GM23338 (cell line): Measurements from ENCODE around the gene UMODL1. TPM values are rescaled to one million over a fixed set of nuclear protein-coding genes. Genes with fewer than 3 reads are reported as not detected.

Experiments used
- ATAC-seq: fragments of 200-7000 bp; cut with Tn5 transposase; 3 replicates; pipeline ENCODE4 v1.9.1; 2020
- DNase-seq: peaks from one replicate; pipeline ENCODE4 v3.0.0-alpha.2; 2015; ENCODE audit warnings: low spot score
- H2AFZ ChIP-seq: fragments of 200-600 bp; sonication (generic); 2 replicates; pipeline ENCODE4 v1.8.0; 2016; ENCODE audit warnings: antibody characterized with exemption, mild to moderate bottlenecking, moderate library complexity
- H3F3A ChIP-seq: fragments of 200-600 bp; sonication (generic); replicated peaks from 2 replicates; pipeline ENCODE4 v1.8.0; 2017; ENCODE audit warnings: antibody characterized with exemption, mixed run types, low read depth
- H3K27ac ChIP-seq: fragments of 200-600 bp; sonication (generic); 2 replicates; pipeline ENCODE4 v1.6.1; 2016; ENCODE audit warnings: low read depth
- H3K27me3 ChIP-seq: fragments of 200-600 bp; sonication (generic); 2 replicates; pipeline ENCODE4 v1.8.0; 2016; ENCODE audit warnings: mild to moderate bottlenecking, mixed run types, moderate library complexity; ENCODE audit not compliant: insufficient read depth
- H3K36me3 ChIP-seq: fragments of 200-600 bp; sonication (generic); 2 replicates; pipeline ENCODE4 v1.8.0; 2016; ENCODE audit warnings: mild to moderate bottlenecking; ENCODE audit not compliant: insufficient read depth
- H3K4me1 ChIP-seq: fragments of 200-600 bp; sonication (generic); 2 replicates; pipeline ENCODE4 v1.8.0; 2016; ENCODE audit warnings: mild to moderate bottlenecking, moderate library complexity; ENCODE audit not compliant: insufficient read depth
- H3K4me2 ChIP-seq: fragments of 200-600 bp; sonication (generic); 2 replicates; pipeline ENCODE4 v1.7.1; 2017; ENCODE audit warnings: mixed run types
- H3K4me3 ChIP-seq: fragments of 200-600 bp; sonication (generic); 2 replicates; pipeline ENCODE4 v1.6.1; 2016; ENCODE audit warnings: mixed run types
- H3K79me2 ChIP-seq: fragments of 200-600 bp; sonication (generic); replicated peaks from 2 replicates; pipeline ENCODE4 v1.8.0; 2017; ENCODE audit warnings: mild to moderate bottlenecking; ENCODE audit not compliant: insufficient read depth
- H3K9me2 ChIP-seq: fragments of 200-600 bp; sonication (generic); 2 replicates; pipeline ENCODE4 v1.8.0; 2017; ENCODE audit not compliant: insufficient read depth
- H4K20me1 ChIP-seq: fragments of 200-600 bp; sonication (generic); replicated peaks from 2 replicates; pipeline ENCODE4 v1.8.0; 2017; ENCODE audit warnings: mild to moderate bottlenecking; ENCODE audit not compliant: insufficient read depth
- H3K27ac Mint-ChIP-seq: 2 replicates; pipeline ENCODE4 v1.8.0; 2020; ENCODE audit warnings: inconsistent platforms, mild to moderate bottlenecking, moderate library complexity, mixed read lengths
- H3K27me3 Mint-ChIP-seq: 3 replicates; pipeline ENCODE4 v1.8.0; 2022; ENCODE audit warnings: low read depth, mild to moderate bottlenecking, moderate library complexity, mixed read lengths, inconsistent platforms; ENCODE audit not compliant: insufficient read depth, poor library complexity
- H3K36me3 Mint-ChIP-seq: 3 replicates; pipeline ENCODE4 v1.8.0; 2021; ENCODE audit warnings: low read depth, mild to moderate bottlenecking, inconsistent platforms, moderate library complexity, mixed read lengths
- H3K4me1 Mint-ChIP-seq: 3 replicates; pipeline ENCODE4 v1.8.0; 2020; ENCODE audit warnings: mild to moderate bottlenecking, inconsistent platforms, mixed read lengths
- H3K4me3 Mint-ChIP-seq: 3 replicates; pipeline ENCODE4 v1.8.0; 2021; ENCODE audit warnings: moderate library complexity, mild to moderate bottlenecking, inconsistent platforms, mixed read lengths
- H3K9me3 Mint-ChIP-seq: 3 replicates; pipeline ENCODE4 v1.8.0; 2020; ENCODE audit warnings: moderate library complexity, mild to moderate bottlenecking, inconsistent platforms, mixed read lengths
- CREB1 ChIP-seq: fragments of 250-450 bp; sonication (Bioruptor Pico); IDR thresholded peaks from 2 replicates; pipeline ENCODE4 v1.5.0; 2020; ENCODE audit warnings: low read depth, mild to moderate bottlenecking, moderate library complexity
- CTCF ChIP-seq, 2 experiments: fragments of 200-600 bp in 1 of 2; sonication (generic) in 1 of 2; conservative IDR thresholded peaks; 2 replicates each; pipeline versions ENCODE4 v1.5.1 to v1.6.1; 2016 to 2017; ENCODE audit warnings: antibody characterized with exemption in 2 of 2, low read depth in 2 of 2, mild to moderate bottlenecking in 2 of 2, moderate library complexity in 1 of 2
- ETS1 ChIP-seq: IDR thresholded peaks from 2 replicates; pipeline ENCODE4 v1.6.1; 2016; ENCODE audit warnings: antibody characterized with exemption
- EZH2 ChIP-seq: fragments of 200-600 bp; sonication (generic); IDR thresholded peaks from one replicate; pipeline ENCODE4 v1.8.0; 2017; ENCODE audit warnings: antibody characterized with exemption, mild to moderate bottlenecking, low read depth; ENCODE audit not compliant: unreplicated experiment
- NANOG ChIP-seq: IDR thresholded peaks from 2 replicates; pipeline ENCODE4 v1.6.1; 2016; ENCODE audit warnings: antibody characterized with exemption, borderline replicate concordance
- POLR2AphosphoS5 ChIP-seq: IDR thresholded peaks from 2 replicates; pipeline ENCODE4 v1.6.1; 2016; ENCODE audit warnings: antibody characterized with exemption, low read depth
- REST ChIP-seq: IDR thresholded peaks from one replicate; pipeline ENCODE4 v1.6.1; 2018; ENCODE audit warnings: antibody characterized with exemption; ENCODE audit not compliant: unreplicated experiment
- STAT1 ChIP-seq: IDR thresholded peaks from one replicate; pipeline ENCODE4 v1.6.1; 2016; ENCODE audit warnings: antibody characterized with exemption; ENCODE audit not compliant: unreplicated experiment
- ZNF114 ChIP-seq: fragments of 250-450 bp; sonication (Bioruptor Pico); IDR thresholded peaks from 2 replicates; pipeline ENCODE4 v1.5.0; 2020; ENCODE audit warnings: mild to moderate bottlenecking, moderate library complexity
- ZNF331 ChIP-seq: fragments of 250-450 bp; sonication (Bioruptor Pico); IDR thresholded peaks from 2 replicates; pipeline ENCODE4 v1.5.0; 2020; ENCODE audit warnings: low read depth, mild to moderate bottlenecking, moderate library complexity
- ZNF462 ChIP-seq: fragments of 250-450 bp; sonication (Bioruptor Pico); IDR thresholded peaks from 2 replicates; pipeline ENCODE4 v1.5.0; 2020; ENCODE audit warnings: mild to moderate bottlenecking, moderate library complexity
- polyA plus RNA-seq: library from polyadenylated mRNA; unstranded; fragments of >200 nt; fragmentation: Nextera tagmentation; extraction: Ambion mirVana; gene quantifications from 2 replicates; pipeline ENCODE4 v1.2.1, GENCODE V29; 2016
- total RNA-seq: library from RNA; depleted of rRNA; stranded (reverse); fragments of >200 nt; shearing (Covaris generic); gene quantifications from 2 replicates; pipeline ENCODE4 v1.2.3, GENCODE V29; 2014

UMODL1 gene
- total and polyA plus RNA-seq, 2 experiments from 2014 or later, result not detected

- TF ChIP-seq ZNF331 (CRISPR knock-in tag) (no peak), CTCF (conservative IDR thresholded peaks at IDR 0.05; ENCODE audit: low read depth in 2 of 2) (no peak)
These were observed at the start of gene UMODL1 (continued) for GRCh38 chr21:42071146-42071737.

- H3K36me3 ChIP-seq, result no peaks in the 10 kb centered on the region
- Mint-ChIP-seq H3K4me3 (no peak overlapping the region; the same call in 2 of the 3 replicates), H3K36me3 (no peaks in the 10 kb centered on the region), H3K9me3 (no peaks in the 10 kb centered on the region), H3K27me3 (peaks cover 14% of the 10 kb centered on the region), H3K27ac (no peak overlapping the region), H3K4me1 (peaks cover 13% of the 10 kb centered on the region)
- H3K27ac ChIP-seq, result no peak overlapping the region
- H3K9me2 ChIP-seq, result no peaks in the 10 kb centered on the region
- no peaks in the 10 kb centered on the region for H3K79me2 ChIP-seq
- H4K20me1 ChIP-seq, result no peaks in the 10 kb centered on the region
- peak overlapping the region; percentile 18; the same call in 1 of the 2 replicates for H2AFZ ChIP-seq
- H3K4me3 ChIP-seq, result no peak overlapping the region
- no peak overlapping the region for H3K4me2 ChIP-seq
- ATAC-seq (peak; percentile 79), DNase-seq (peak; percentile 66)
- peaks cover 8% of the 10 kb centered on the region; the same call in 1 of the 2 replicates for H3K4me1 ChIP-seq
- H3F3A ChIP-seq, result no peaks in the 10 kb centered on the region
- no peaks in the 10 kb centered on the region for H3K27me3 ChIP-seq
- TF ChIP-seq CREB1 (CRISPR knock-in tag), result no peak
- no peak for TF ChIP-seq ZNF114 (CRISPR knock-in tag)
- no peak for TF ChIP-seq ETS1
- TF ChIP-seq REST, result no peak
- no peak for TF ChIP-seq EZH2
- TF ChIP-seq NANOG, result no peak
- TF ChIP-seq STAT1, result no peak
- no peak for TF ChIP-seq ZNF462 (CRISPR knock-in tag)
- no peak for TF ChIP-seq POLR2AphosphoS5
- no peak for TF ChIP-seq ZNF331 (CRISPR knock-in tag)
These were observed 49.6 kb upstream of the UMODL1 start for GRCh38 chr21:42021371-42022090.
